Esophagus squamous epithelium (tissue), 5 donors: Measurements from ENCODE around the gene DEFB114. TPM values are rescaled to one million over a fixed set of nuclear protein-coding genes. Genes with fewer than 3 reads are reported as not detected.

Experiments
- DNase-seq: peaks from one replicate; lab custom pipeline; 2025; lab: John Stamatoyannopoulos, UW
- H3K27ac ChIP-seq, 4 donors: fragments of 200-600 bp; sonication (generic); one replicate each; pipeline ENCODE4 v1.5.1; 2016 to 2019; ENCODE audit warnings: mild to moderate bottlenecking in 1 of 4
- H3K27me3 ChIP-seq, 4 donors: fragments of 200-600 bp; sonication (generic); 1 replicate in 3 of 4; 2 replicates in 1 of 4; pipeline versions ENCODE4 v1.5.1 to v1.6.0; 2017 to 2021; ENCODE audit warnings: antibody characterized with exemption in 1 of 4
- H3K36me3 ChIP-seq, 3 donors: fragments of 200-600 bp; sonication (generic); one replicate each; pipeline ENCODE4 v1.5.1; 2016 to 2019
- H3K4me1 ChIP-seq, 3 donors: fragments of 200-600 bp; sonication (generic); one replicate each; pipeline ENCODE4 v1.5.1; 2017 to 2019
- H3K4me3 ChIP-seq, 4 donors: fragments of 200-600 bp; sonication (generic); 1 replicate in 3 of 4; 2 replicates in 1 of 4; pipeline ENCODE4 v1.5.1; 2016 to 2019; ENCODE audit warnings: mild to moderate bottlenecking in 2 of 4, moderate library complexity in 1 of 4
- H3K9me3 ChIP-seq, 3 donors: fragments of 200-600 bp; sonication (generic); one replicate each; pipeline ENCODE4 v1.5.1; 2016 to 2019
- CTCF ChIP-seq, 6 experiments: fragments of 450-650 bp in 4 of 6; fragments of 200-600 bp in 2 of 6; sonication (generic) in 2 of 6; IDR thresholded peaks; one replicate each; pipeline ENCODE4 v1.5.1; 2016 to 2019; ENCODE audit warnings: antibody characterized with exemption in 6 of 6, mild to moderate bottlenecking in 4 of 6, moderate library complexity in 4 of 6
- POLR2A ChIP-seq, 4 donors: fragments of 450-650 bp; IDR thresholded peaks; one replicate each; pipeline ENCODE4 v1.6.1; 2017; ENCODE audit warnings: antibody characterized with exemption in 4 of 4, mild to moderate bottlenecking in 4 of 4, moderate library complexity in 3 of 4
- WGBS, 2 donors: methylation state at CpG; one replicate each; pipeline ENCODE4 v1.1.5; 2018; 5-methylcytosine and 5-hydroxymethylcytosine counted together
- intact Hi-C: fragments of 100-400 bp; cut with DNase I; formaldehyde crosslinking; loops from one replicate; pipeline ENCODE4 v1.15.0; 2022
- total RNA-seq, 4 donors: library from RNA; depleted of rRNA; stranded (reverse); fragments of >200 nt; gene quantifications; one replicate each; pipeline ENCODE4 v1.1.0, GENCODE V29; 2016
- donor health status: DM: yes; HTN: yes; CAD: no.

The DEFB114 gene
- total RNA-seq, 4 donors from 2014 or later = not detected

GRCh38 chr6:49937811-49938210 is 26.2 kb downstream of the DEFB114 start:
- Histone ChIP-seq H3K36me3 (no peaks in the 10 kb centered on the region), H3K27ac (no peak overlapping the region), H3K4me1 (no peaks in the 10 kb centered on the region), H3K4me3 (no peak overlapping the region), H3K27me3 (no peaks in the 10 kb centered on the region), H3K9me3 (no peaks in the 10 kb centered on the region)
- no peak for DNase-seq
- TF ChIP-seq CTCF (IDR thresholded peaks at IDR 0.05) = no peak
- TF ChIP-seq POLR2A (IDR thresholded peaks at IDR 0.05) = no peak
- intact Hi-C loops = no loop called here

GRCh38 chr6:49937017-49937416 is 26.9 kb downstream of the DEFB114 start:
- Histone ChIP-seq H3K27ac (no peak overlapping the region), H3K27me3 (no peaks in the 10 kb centered on the region), H3K36me3 (no peaks in the 10 kb centered on the region), H3K4me3 (no peak overlapping the region), H3K4me1 (no peaks in the 10 kb centered on the region), H3K9me3 (no peaks in the 10 kb centered on the region)
- intact Hi-C loops = no loop called here
- 62 to 68% methylated on average over 2 of the region's 2 CpGs for WGBS, 2 donors
- no peak for TF ChIP-seq CTCF (IDR thresholded peaks at IDR 0.05)
- no peak for DNase-seq

GRCh38 chr6:49935387-49935786 is 28.6 kb downstream of the DEFB114 start:
- no peak for DNase-seq
- no peaks in the 10 kb centered on the region for H3K27me3 ChIP-seq
- H3K9me3 ChIP-seq = no peaks in the 10 kb centered on the region
- TF ChIP-seq POLR2A (IDR thresholded peaks at IDR 0.05) (no peak), CTCF (IDR thresholded peaks at IDR 0.05) (no peak)
- no peak overlapping the region for H3K27ac ChIP-seq
- intact Hi-C loops = no loop called here
- WGBS, 2 donors = 80 to 93% methylated on average over 3 of the region's 3 CpGs
- no peaks in the 10 kb centered on the region for H3K4me1 ChIP-seq
- no peak overlapping the region for H3K4me3 ChIP-seq
- no peaks in the 10 kb centered on the region for H3K36me3 ChIP-seq

GRCh38 chr6:49934770-49935169 is 29.2 kb downstream of the DEFB114 start:
- intact Hi-C loops = no loop called here
- no peak overlapping the region for H3K27ac ChIP-seq
- H3K36me3 ChIP-seq = no peaks in the 10 kb centered on the region
- H3K4me1 ChIP-seq = no peaks in the 10 kb centered on the region
- no peak for TF ChIP-seq POLR2A (IDR thresholded peaks at IDR 0.05)
- TF ChIP-seq CTCF (IDR thresholded peaks at IDR 0.05) = no peak
- no peak for DNase-seq
- WGBS, 2 donors = 33 to 82% methylated on average over 1 of the region's 1 CpG
- no peaks in the 10 kb centered on the region for H3K9me3 ChIP-seq
- H3K4me3 ChIP-seq = no peak overlapping the region
- no peaks in the 10 kb centered on the region for H3K27me3 ChIP-seq

- intact Hi-C loops = no loop called here
- no peak for DNase-seq
- WGBS, 2 donors = 76 to 94% methylated on average over 3 to 5 of the region's 21 CpGs
- no peak overlapping the region for H3K4me3 ChIP-seq
- no peaks in the 10 kb centered on the region for H3K9me3 ChIP-seq
- TF ChIP-seq CTCF (IDR thresholded peaks at IDR 0.05) (no peak), POLR2A (IDR thresholded peaks at IDR 0.05) (no peak)
- no peaks in the 10 kb centered on the region for H3K4me1 ChIP-seq
- H3K27ac ChIP-seq = no peak overlapping the region
- no peaks in the 10 kb centered on the region for H3K36me3 ChIP-seq
- H3K27me3 ChIP-seq = no peaks in the 10 kb centered on the region
Observed at GRCh38 chr6:49933526-49933925, 30.4 kb downstream of the DEFB114 start.
